Mucosa of descending colon (tissue), 3 donors: Measurements from ENCODE around the gene BTG4. TPM values are rescaled to one million over a fixed set of nuclear protein-coding genes. Genes with fewer than 3 reads are reported as not detected.
A peak's percentile ranks its signal among the peaks of the same experiment; 100 is the strongest.

Experiments
- ATAC-seq: fragments of 200-7000 bp; cut with Tn5 transposase; one replicate; pipeline ENCODE4 v1.9.1; 2020; ENCODE audit warnings: mild to moderate bottlenecking, moderate library complexity
- DNase-seq, 3 donors: peaks; one replicate each; pipeline ENCODE4 v3.0.0-alpha.2; 2020
- H3K36me3 ChIP-seq: fragments of 200-600 bp; one replicate; pipeline ENCODE4 v1.8.0; 2021; ENCODE audit warnings: low read depth, mild to moderate bottlenecking
- H3K4me1 ChIP-seq: fragments of 200-600 bp; one replicate; pipeline ENCODE4 v1.8.0; 2021; ENCODE audit warnings: low read depth, mild to moderate bottlenecking
- H3K4me3 ChIP-seq: fragments of 200-600 bp; one replicate; pipeline ENCODE4 v1.8.0; 2021; ENCODE audit warnings: mild to moderate bottlenecking
- H3K9me3 ChIP-seq: fragments of 200-600 bp; one replicate; pipeline ENCODE4 v1.8.0; 2021; ENCODE audit warnings: mild to moderate bottlenecking
- intact Hi-C, 2 donors: fragments of 100-400 bp; cut with DNase I in 1 of 2; cut with micrococcal nuclease in 1 of 2; formaldehyde crosslinking; loops; one replicate each; pipeline versions ENCODE4 v1.11.0 to v1.11.1; 2022; cut with DNase I, micrococcal nuclease
- total RNA-seq, 3 donors: library from RNA; stranded (reverse); fragmentation: NEBNext Ultra II Directional in 2 of 3; extraction: Animal tissue kit (Norgen Biotek cat#: 25700) in 2 of 3; gene quantifications; one replicate each; pipeline versions ENCODE4 v1.2.1 to v1.2.4, GENCODE V29; 2021 to 2023
- TF ChIP-seq, protein P1 (sequence below): fragments of 200-600 bp; IDR thresholded peaks from one replicate; pipeline ENCODE4 v1.8.0; 2022; ENCODE audit warnings: antibody characterized with exemption, mild to moderate bottlenecking
- donor health status: DM: no; HTN: no; CAD: no; lungs with moderate emphysema.
- donor health status: DM: no; HTN: no; CAD: no.
- donor health status: DM: no; HTN: yes; CAD: no.

Gene BTG4
- total RNA-seq, 3 donors from 2014 or later, result not detected

DNA sequence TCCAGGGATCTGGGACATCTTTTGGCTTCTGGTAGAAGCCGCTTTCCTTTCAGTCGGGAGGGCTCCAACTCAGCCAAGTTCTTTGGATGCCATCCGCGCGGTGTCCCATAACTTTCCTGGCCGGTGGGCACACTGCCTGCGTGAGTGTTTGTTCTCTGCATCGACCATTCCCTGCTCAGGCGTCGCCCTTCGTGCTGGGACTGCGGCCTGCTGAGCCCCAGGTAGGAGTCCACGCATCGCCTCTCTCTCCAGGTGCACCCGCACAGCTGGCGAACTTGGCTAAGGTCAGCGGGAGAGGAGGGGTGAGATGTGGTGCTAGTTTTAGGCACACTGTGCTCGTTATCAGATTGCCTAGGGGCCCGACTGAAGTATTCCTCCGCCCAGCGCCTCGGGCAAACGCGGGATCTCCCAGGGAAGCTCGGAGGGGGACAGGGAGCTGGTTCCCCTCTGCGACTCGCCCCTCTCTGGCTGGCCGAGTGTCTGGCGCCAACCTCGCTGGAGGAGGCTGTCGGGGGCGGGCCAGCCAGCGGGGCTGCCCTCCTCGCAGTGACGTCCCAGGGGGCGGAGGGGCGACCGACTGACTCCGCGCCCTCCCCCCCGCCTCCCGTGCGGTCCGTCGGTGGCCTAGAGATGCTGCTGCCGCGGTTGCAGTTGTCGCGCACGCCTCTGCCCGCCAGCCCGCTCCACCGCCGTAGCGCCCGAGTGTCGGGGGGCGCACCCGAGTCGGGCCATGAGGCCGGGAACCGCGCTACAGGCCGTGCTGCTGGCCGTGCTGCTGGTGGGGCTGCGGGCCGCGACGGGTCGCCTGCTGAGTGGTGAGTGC is 28.1 kb upstream of the BTG4 start, which contains the start of gene LAYN:
Gene LAYN (plus strand): TSS at position 607 of the 823 bp plus-strand sequence. CDS start 124 bp downstream, at position 731.
- intact Hi-C loops, result no loop called here
- DNase-seq, result peak; percentile 33 to 56 (median 53)
- TF ChIP-seq, protein P1, sequence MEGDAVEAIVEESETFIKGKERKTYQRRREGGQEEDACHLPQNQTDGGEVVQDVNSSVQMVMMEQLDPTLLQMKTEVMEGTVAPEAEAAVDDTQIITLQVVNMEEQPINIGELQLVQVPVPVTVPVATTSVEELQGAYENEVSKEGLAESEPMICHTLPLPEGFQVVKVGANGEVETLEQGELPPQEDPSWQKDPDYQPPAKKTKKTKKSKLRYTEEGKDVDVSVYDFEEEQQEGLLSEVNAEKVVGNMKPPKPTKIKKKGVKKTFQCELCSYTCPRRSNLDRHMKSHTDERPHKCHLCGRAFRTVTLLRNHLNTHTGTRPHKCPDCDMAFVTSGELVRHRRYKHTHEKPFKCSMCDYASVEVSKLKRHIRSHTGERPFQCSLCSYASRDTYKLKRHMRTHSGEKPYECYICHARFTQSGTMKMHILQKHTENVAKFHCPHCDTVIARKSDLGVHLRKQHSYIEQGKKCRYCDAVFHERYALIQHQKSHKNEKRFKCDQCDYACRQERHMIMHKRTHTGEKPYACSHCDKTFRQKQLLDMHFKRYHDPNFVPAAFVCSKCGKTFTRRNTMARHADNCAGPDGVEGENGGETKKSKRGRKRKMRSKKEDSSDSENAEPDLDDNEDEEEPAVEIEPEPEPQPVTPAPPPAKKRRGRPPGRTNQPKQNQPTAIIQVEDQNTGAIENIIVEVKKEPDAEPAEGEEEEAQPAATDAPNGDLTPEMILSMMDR, result no peak

DNA sequence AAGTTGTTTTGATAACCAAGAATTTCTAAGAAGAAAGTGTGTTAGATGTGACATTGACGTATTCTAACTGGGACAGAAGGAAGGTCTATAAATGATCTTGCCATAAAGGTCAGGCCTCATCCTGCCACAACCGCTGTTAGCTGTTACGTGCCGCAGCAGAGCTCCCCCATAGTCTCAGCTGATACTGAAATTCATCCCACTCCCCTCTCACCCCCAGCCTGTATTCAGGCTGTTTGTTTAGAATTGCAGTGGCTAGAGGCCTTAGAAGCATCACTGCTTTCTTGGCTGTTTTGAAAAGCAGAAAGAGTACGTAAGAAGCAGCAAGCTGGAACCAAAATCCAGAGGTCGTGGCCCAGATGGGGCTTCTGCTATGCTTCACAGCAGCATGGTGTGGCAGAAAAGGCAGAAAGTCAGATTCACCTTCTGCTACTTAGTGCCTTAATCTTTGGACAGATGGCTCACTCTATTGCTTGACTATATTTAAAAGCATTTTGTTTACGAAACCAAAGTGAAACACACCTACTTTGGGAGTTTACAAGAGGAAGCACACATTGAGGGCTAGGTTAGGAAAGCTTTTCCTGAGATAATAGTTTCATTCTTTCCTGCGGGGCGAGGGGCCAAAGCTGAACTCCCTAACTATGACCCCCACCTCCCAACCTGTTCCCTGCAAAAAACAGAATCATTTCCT is 27.4 kb upstream of the BTG4 start:
- intact Hi-C loops, result no loop called here
- Histone ChIP-seq H3K4me1 (peaks cover 11% of the 10 kb centered on the region), H3K36me3 (no peaks in the 10 kb centered on the region), H3K4me3 (no peak overlapping the region), H3K9me3 (no peaks in the 10 kb centered on the region)
- DNase-seq (no peak), ATAC-seq (no peak)
- TF ChIP-seq, protein P1, result no peak

More for the DNA sequence above, 28.1 kb upstream of the BTG4 start, which contains the start of gene LAYN:
- H3K36me3 ChIP-seq, result no peaks in the 10 kb centered on the region
- H3K9me3 ChIP-seq, result no peaks in the 10 kb centered on the region
- H3K4me1 ChIP-seq, result peaks cover 11% of the 10 kb centered on the region
- ATAC-seq, result peak; percentile 60
- no peak within 1 kb of the TSS for H3K4me3 ChIP-seq

DNA sequence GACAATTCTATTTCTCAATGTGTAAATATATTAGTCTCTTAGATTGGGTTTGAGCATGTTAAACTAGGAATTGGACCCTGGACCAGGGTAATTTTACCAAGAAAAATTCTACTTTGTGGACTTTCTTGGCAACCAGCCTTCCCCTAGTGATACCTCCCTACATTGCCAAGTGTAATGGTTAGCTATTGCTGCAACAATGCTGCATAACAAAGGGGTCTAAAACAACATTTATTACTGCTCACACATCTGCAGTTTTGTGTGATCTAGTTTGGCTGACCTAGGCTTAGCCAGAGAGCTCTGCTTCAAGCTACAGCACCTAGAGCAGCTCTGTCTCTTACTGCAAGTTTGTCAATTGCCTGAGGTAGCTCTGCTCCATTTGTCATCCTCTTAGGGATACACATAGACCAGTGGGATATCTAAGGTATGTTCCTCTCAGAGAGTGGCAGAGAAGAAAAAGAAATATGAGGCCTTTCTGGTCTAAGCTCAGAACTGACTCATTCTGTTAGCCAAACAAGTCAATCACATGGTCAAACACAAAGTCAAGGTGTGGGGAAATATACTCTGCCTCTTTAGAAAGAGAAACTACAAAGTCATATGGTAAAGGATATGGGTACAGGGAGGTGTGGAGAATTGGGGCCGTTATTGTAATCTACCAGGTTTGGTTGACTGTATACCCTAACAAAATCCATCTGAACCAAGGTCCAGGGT is 26.4 kb upstream of the BTG4 start:
- no peak for DNase-seq
- H3K9me3 ChIP-seq, result no peaks in the 10 kb centered on the region
- H3K36me3 ChIP-seq, result no peaks in the 10 kb centered on the region
- intact Hi-C loops, result no loop called here
- ATAC-seq, result no peak
- TF ChIP-seq, protein P1, result no peak
- no peak overlapping the region for H3K4me3 ChIP-seq
- H3K4me1 ChIP-seq, result peaks cover 11% of the 10 kb centered on the region

DNA sequence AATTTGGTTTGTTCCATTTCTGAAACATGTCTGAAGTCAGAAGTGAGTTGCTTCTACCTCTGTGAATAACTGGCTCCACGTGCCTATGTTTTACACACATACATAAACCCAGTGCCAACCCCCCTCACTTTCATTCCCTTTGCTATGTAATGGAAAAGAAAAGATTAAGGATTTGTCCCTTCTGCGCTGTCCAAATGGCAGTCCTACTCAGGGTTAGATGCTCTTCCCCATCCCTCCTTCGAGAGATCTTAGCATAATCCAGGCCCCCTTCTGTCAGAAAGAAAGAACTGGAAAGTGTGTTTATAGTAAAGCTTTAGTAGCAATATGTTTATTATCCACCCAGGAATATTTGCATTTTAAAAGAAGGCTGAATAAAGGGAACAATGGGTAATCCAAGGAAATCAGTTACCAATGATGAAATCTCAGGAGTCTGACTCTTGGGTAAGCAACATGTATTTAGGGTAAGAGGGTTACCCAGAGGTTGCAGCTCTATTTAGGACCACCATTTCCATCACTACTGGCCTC is 25.2 kb upstream of the BTG4 start:
- Histone ChIP-seq H3K4me1 (peaks cover 11% of the 10 kb centered on the region), H3K4me3 (no peak overlapping the region), H3K36me3 (no peaks in the 10 kb centered on the region), H3K9me3 (no peaks in the 10 kb centered on the region)
- intact Hi-C loops, result no loop called here
- TF ChIP-seq, protein P1, result no peak
- DNase-seq (no peak), ATAC-seq (no peak)

DNA sequence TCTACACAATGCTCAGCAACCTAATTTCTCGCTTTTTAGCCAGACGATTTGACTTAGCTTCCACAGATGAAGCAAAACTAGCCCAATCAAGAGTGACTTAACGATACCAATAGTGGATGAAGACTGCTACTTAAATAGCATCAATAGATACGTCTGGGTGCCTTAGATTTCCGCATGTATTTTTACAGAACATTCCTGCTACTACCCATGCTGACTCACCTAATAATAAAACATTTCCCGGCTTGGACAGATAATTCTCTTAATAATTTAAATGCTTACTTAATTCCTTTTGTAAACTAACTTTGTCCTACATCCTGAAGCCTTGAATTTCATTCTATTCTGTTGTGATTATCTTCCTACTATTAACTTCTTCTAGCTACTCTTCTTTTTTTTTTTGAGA is 23.1 kb upstream of the BTG4 start:
- intact Hi-C loops, result no loop called here
- Histone ChIP-seq H3K36me3 (no peaks in the 10 kb centered on the region), H3K4me1 (peaks cover 2% of the 10 kb centered on the region), H3K4me3 (no peak overlapping the region), H3K9me3 (no peaks in the 10 kb centered on the region)
- no peak for DNase-seq
- TF ChIP-seq, protein P1, result no peak
- no peak for ATAC-seq
